NCI-H460 (cell line): Measurements from ENCODE around the gene JAG2. TPM values are rescaled to one million over a fixed set of nuclear protein-coding genes. Genes with fewer than 3 reads are reported as not detected.
"Not testable (repeated sequence)": the region's sequence is repeated elsewhere in the genome, so short reads cannot be mapped to it uniquely, and the experiment has no call there.

ENCODE experiments used
- DNase-seq: peaks from one replicate; pipeline ENCODE4 v3.0.0-alpha.2; 2016; ENCODE audit warnings: low read depth; ENCODE audit errors: extremely low read depth
- total RNA-seq: library from RNA; depleted of rRNA; stranded (reverse); fragments of >200 nt; shearing (Covaris generic); gene quantifications from 2 replicates; pipeline ENCODE4 v1.2.3, GENCODE V29; 2014

The JAG2 gene
- total RNA-seq, 1 experiment from 2014 or later = 5.9 TPM

- no peak for DNase-seq
These were observed 44.4 kb downstream of the JAG2 start for GRCh38 chr14:105123981-105124765.

- DNase-seq = no peak
These were observed 45.4 kb downstream of the JAG2 start for GRCh38 chr14:105123064-105123665.

GRCh38 chr14:105120056-105120455 is 48.5 kb downstream of the JAG2 start:
- no peak for DNase-seq

GRCh38 chr14:105119408-105120025 is 49.1 kb downstream of the JAG2 start:
- no peak for DNase-seq

- DNase-seq = no peak
These were observed 49.7 kb downstream of the JAG2 start for GRCh38 chr14:105118646-105119407.

- no peak for DNase-seq
These were observed 50.7 kb downstream of the JAG2 start for GRCh38 chr14:105117710-105118385.

- DNase-seq = no peak
These were observed 51.3 kb downstream of the JAG2 start for GRCh38 chr14:105117257-105117646.

GRCh38 chr14:105116451-105117256 is 51.9 kb downstream of the JAG2 start:
- DNase-seq = no peak

GRCh38 chr14:105109243-105109642 is 59.3 kb downstream of the JAG2 start:
- DNase-seq = not testable (repeated sequence)

GRCh38 chr14:105108516-105108864 is 60.1 kb downstream of the JAG2 start:
- no peak for DNase-seq

- DNase-seq = no peak
These were observed 60.6 kb downstream of the JAG2 start for GRCh38 chr14:105107781-105108515.

- DNase-seq = no peak
These were observed 61.2 kb downstream of the JAG2 start for GRCh38 chr14:105107351-105107750.

- no peak for DNase-seq
These were observed 63.4 kb downstream of the JAG2 start for GRCh38 chr14:105105158-105105557.

GRCh38 chr14:105102893-105103292 is 65.7 kb downstream of the JAG2 start:
- DNase-seq = no peak

GRCh38 chr14:105102361-105102870 is 66.2 kb downstream of the JAG2 start:
- DNase-seq = no peak

GRCh38 chr14:105100910-105101309 is 67.7 kb downstream of the JAG2 start:
- DNase-seq = no peak

GRCh38 chr14:105099778-105100177 is 68.8 kb downstream of the JAG2 start:
- no peak for DNase-seq

- DNase-seq = no peak
These were observed 70.3 kb downstream of the JAG2 start for GRCh38 chr14:105098316-105098715.

GRCh38 chr14:105097794-105098127 is 70.8 kb downstream of the JAG2 start:
- no peak for DNase-seq
